GM18907 (cell line): ENCODE data around the gene LY9.

Source experiments
- ATAC-seq: cut with Tn5 transposase; IDR thresholded peaks from one replicate; pipeline ENCODE4 v1.9.1; 2021; ENCODE audit warnings: mild to moderate bottlenecking, moderate library complexity; ENCODE audit not compliant: unreplicated experiment

LY9 gene

GRCh38 chr1:160836561-160836960, 40.6 kb downstream of the LY9 start:
- ATAC-seq: no peak

- no peak for ATAC-seq
These were observed 41.1 kb downstream of the LY9 start for GRCh38 chr1:160836981-160837557.

- peak; percentile 80 for ATAC-seq
These were observed 41.7 kb downstream of the LY9 start for GRCh38 chr1:160837558-160838205.

GRCh38 chr1:160838888-160839287, 42.9 kb downstream of the LY9 start:
- no peak for ATAC-seq

GRCh38 chr1:160839746-160840145, 43.8 kb downstream of the LY9 start:
- no peak for ATAC-seq

- ATAC-seq: no peak
These were observed 45.1 kb downstream of the LY9 start for GRCh38 chr1:160841079-160841478.

GRCh38 chr1:160844447-160845232, 48.7 kb downstream of the LY9 start:
- ATAC-seq: no peak

- ATAC-seq: no peak
These were observed 50.3 kb downstream of the LY9 start for GRCh38 chr1:160846281-160846680.

- no peak for ATAC-seq
These were observed 54.6 kb downstream of the LY9 start for GRCh38 chr1:160850541-160850940.

GRCh38 chr1:160850993-160851392, 55.0 kb downstream of the LY9 start:
- no peak for ATAC-seq

- ATAC-seq: no peak
These were observed 57.0 kb downstream of the LY9 start for GRCh38 chr1:160853014-160853413.

- no peak for ATAC-seq
These were observed 57.8 kb downstream of the LY9 start for GRCh38 chr1:160853754-160854153.

- ATAC-seq: peak; percentile 90
These were observed 59.4 kb downstream of the LY9 start for GRCh38 chr1:160855181-160855981.

GRCh38 chr1:160858097-160858496, 62.1 kb downstream of the LY9 start:
- ATAC-seq: no peak

GRCh38 chr1:160858507-160858906, 62.5 kb downstream of the LY9 start:
- ATAC-seq: no peak

- ATAC-seq: no peak
These were observed 63.2 kb downstream of the LY9 start for GRCh38 chr1:160859166-160859565.

GRCh38 chr1:160860840-160861505, 65.0 kb downstream of the LY9 start:
- no peak for ATAC-seq

- peak; percentile 86 for ATAC-seq
These were observed 66.5 kb downstream of the LY9 start, which contains the start of gene CD244 for GRCh38 chr1:160862203-160863060. TSS of gene CD244 (minus strand) at chr1:160862887. CDS start at chr1:160862677, 210 bp downstream.

- no peak for ATAC-seq
These were observed 67.2 kb downstream of the LY9 start for GRCh38 chr1:160863061-160863773.
